CD4-positive, alpha-beta T cell treated with Interleukin-21 for 1 hour (primary cell): ENCODE data around the gene DUT.
A peak's percentile ranks its signal among the peaks of the same experiment; 100 is the strongest.

Experiments used
- DNase-seq: peaks from one replicate; pipeline ENCODE4 v3.0.0-alpha.2; 2020

Gene DUT

GRCh38 chr15:48331796-48332641 is 790 bp downstream of the DUT start:
- peak; percentile 75 for DNase-seq

GRCh38 chr15:48332642-48333034 is 1.4 kb downstream of the DUT start:
- peak; percentile 4 for DNase-seq

- no peak for DNase-seq
Measured at GRCh38 chr15:48333540-48333939, 2.3 kb downstream of the DUT start.

- DNase-seq: no peak
Measured at GRCh38 chr15:48334260-48334659, 3.0 kb downstream of the DUT start.

GRCh38 chr15:48336940-48337339 is 5.7 kb downstream of the DUT start:
- DNase-seq: peak; percentile 32

GRCh38 chr15:48337607-48338006 is 6.4 kb downstream of the DUT start:
- no peak for DNase-seq

- DNase-seq: no peak
Measured at GRCh38 chr15:48340111-48340510, 8.9 kb downstream of the DUT start.

- DNase-seq: no peak
Measured at GRCh38 chr15:48343865-48344264, 12.6 kb downstream of the DUT start.

GRCh38 chr15:48345516-48345915 is 14.3 kb downstream of the DUT start:
- no peak for DNase-seq

GRCh38 chr15:48352474-48353072 is 21.3 kb downstream of the DUT start:
- DNase-seq: peak; percentile 64

GRCh38 chr15:48354694-48355303 is 23.6 kb downstream of the DUT start:
- DNase-seq: no peak

- DNase-seq: no peak
Measured at GRCh38 chr15:48355377-48355776, 24.1 kb downstream of the DUT start.

- DNase-seq: no peak
Measured at GRCh38 chr15:48358229-48359152, 27.3 kb downstream of the DUT start.

GRCh38 chr15:48360841-48361240 is 29.6 kb downstream of the DUT start:
- no peak for DNase-seq

- no peak for DNase-seq
Measured at GRCh38 chr15:48361685-48362084, 30.5 kb downstream of the DUT start.

GRCh38 chr15:48363474-48363873 is 32.2 kb downstream of the DUT start:
- DNase-seq: no peak

- no peak for DNase-seq
Measured at GRCh38 chr15:48365575-48365974, 34.3 kb downstream of the DUT start.

- DNase-seq: no peak
Measured at GRCh38 chr15:48366584-48367312, 35.5 kb downstream of the DUT start.

- DNase-seq: no peak
Measured at GRCh38 chr15:48367483-48367882, 36.3 kb downstream of the DUT start.

GRCh38 chr15:48370460-48370859 is 39.2 kb downstream of the DUT start:
- no peak for DNase-seq

GRCh38 chr15:48371550-48371949 is 40.3 kb downstream of the DUT start:
- no peak for DNase-seq

- DNase-seq: no peak
Measured at GRCh38 chr15:48371961-48372360, 40.7 kb downstream of the DUT start.
